PC-3 (cell line): ENCODE data around the gene ESYT2.

Experiments used
- CTCF ChIP-seq: fragments of 300-600 bp; sonication (generic); conservative IDR thresholded peaks from 2 replicates; pipeline ENCODE4 v1.5.1; 2017; ENCODE audit warnings: antibody characterized with exemption, low read depth, mild to moderate bottlenecking, low read length
- EZH2 ChIP-seq: fragments of 300-600 bp; sonication (generic); IDR thresholded peaks from one replicate; pipeline ENCODE4 v1.6.1; 2017; ENCODE audit warnings: antibody characterized with exemption, mild to moderate bottlenecking, low read length; ENCODE audit not compliant: unreplicated experiment
- EZH2phosphoT487 ChIP-seq: fragments of 300-600 bp; sonication (generic); IDR thresholded peaks from 2 replicates; pipeline ENCODE4 v1.6.1; 2018; ENCODE audit warnings: mild to moderate bottlenecking, antibody characterized with exemption, low read length, borderline replicate concordance

- TF ChIP-seq CTCF = no peak
- no peak for TF ChIP-seq EZH2
- no peak for TF ChIP-seq EZH2phosphoT487
Observed at GRCh38 chr7:158729646-158730382, 99.5 kb downstream of the ESYT2 start.
